BE2C (cell line): ENCODE results near the gene PON2.

ENCODE experiments used
- DNase-seq: peaks from one replicate; pipeline ENCODE4 v3.0.0-alpha.2; 2020
- H3K27me3 ChIP-seq: fragments of 250-450 bp; sonication (Bioruptor Pico); 2 replicates; pipeline ENCODE4 v1.5.1; 2020; ENCODE audit warnings: mild to moderate bottlenecking
- H3K36me3 ChIP-seq: fragments of 250-450 bp; sonication (Bioruptor Pico); 2 replicates; pipeline ENCODE4 v1.5.1; 2020; ENCODE audit warnings: mild to moderate bottlenecking
- H3K4me1 ChIP-seq: fragments of 250-450 bp; sonication (Bioruptor Pico); 2 replicates; pipeline ENCODE4 v1.5.1; 2020
- H3K4me3 ChIP-seq: 2 replicates; pipeline ENCODE4 v1.5.1; 2011; ENCODE audit warnings: low read depth, low read length
- H3K9me3 ChIP-seq: fragments of 250-450 bp; sonication (Bioruptor Pico); 2 replicates; pipeline ENCODE4 v1.5.1; 2020
- CTCF ChIP-seq: IDR thresholded peaks from 2 replicates; pipeline ENCODE4 v1.5.1; 2012; ENCODE audit warnings: mild to moderate bottlenecking, low read depth, low read length

PON2 gene

GRCh38 chr7:95373323-95373722 lies 61.5 kb downstream of the PON2 start:
- H3K9me3 ChIP-seq, result no peaks in the 10 kb centered on the region
- TF ChIP-seq CTCF, result no peak
- peaks cover 4% of the 10 kb centered on the region; the same call in 1 of the 2 replicates for H3K27me3 ChIP-seq
- no peaks in the 10 kb centered on the region for H3K4me1 ChIP-seq
- H3K4me3 ChIP-seq, result no peak overlapping the region
- DNase-seq, result no peak
- H3K36me3 ChIP-seq, result no peaks in the 10 kb centered on the region

- H3K4me3 ChIP-seq, result no peak overlapping the region
- H3K27me3 ChIP-seq, result no peaks in the 10 kb centered on the region
- no peaks in the 10 kb centered on the region for H3K36me3 ChIP-seq
- TF ChIP-seq CTCF, result no peak
- no peaks in the 10 kb centered on the region for H3K4me1 ChIP-seq
- DNase-seq, result no peak
- no peaks in the 10 kb centered on the region for H3K9me3 ChIP-seq
Observed at GRCh38 chr7:95368235-95368634, 66.6 kb downstream of the PON2 start.

GRCh38 chr7:95367606-95368005 lies 67.2 kb downstream of the PON2 start:
- no peak for DNase-seq

GRCh38 chr7:95365151-95365550 lies 69.7 kb downstream of the PON2 start:
- H3K27me3 ChIP-seq, result no peaks in the 10 kb centered on the region; the same call in 1 of the 2 replicates
- H3K9me3 ChIP-seq, result no peaks in the 10 kb centered on the region
- no peak for TF ChIP-seq CTCF
- no peaks in the 10 kb centered on the region for H3K4me1 ChIP-seq
- H3K4me3 ChIP-seq, result no peak overlapping the region
- no peaks in the 10 kb centered on the region for H3K36me3 ChIP-seq
- no peak for DNase-seq

More at GRCh38 chr7:95367606-95368005, 67.2 kb downstream of the PON2 start:
- H3K4me3 ChIP-seq, result no peak overlapping the region
- no peak for TF ChIP-seq CTCF
- H3K36me3 ChIP-seq, result no peaks in the 10 kb centered on the region
- H3K9me3 ChIP-seq, result no peaks in the 10 kb centered on the region
- no peaks in the 10 kb centered on the region for H3K27me3 ChIP-seq
- no peaks in the 10 kb centered on the region for H3K4me1 ChIP-seq

GRCh38 chr7:95357623-95358022 lies 77.2 kb downstream of the PON2 start:
- no peak for TF ChIP-seq CTCF
- Histone ChIP-seq H3K36me3 (no peaks in the 10 kb centered on the region), H3K4me3 (no peak overlapping the region), H3K4me1 (no peaks in the 10 kb centered on the region), H3K27me3 (no peaks in the 10 kb centered on the region; the same call in 1 of the 2 replicates), H3K9me3 (no peaks in the 10 kb centered on the region)
- DNase-seq, result no peak
